NOMO-1 treated with dmso at 0.1 percent for 144 hours (cell line): ENCODE measurements around the gene IGF2R.
"Not testable (repeated sequence)": the region's sequence is repeated elsewhere in the genome, so short reads cannot be mapped to it uniquely, and the experiment has no call there.

Source experiments
- DNase-seq: peaks from one replicate; lab custom pipeline; 2025; ENCODE audit not compliant: unreplicated experiment; lab: John Stamatoyannopoulos, UW

IGF2R gene

DNA sequence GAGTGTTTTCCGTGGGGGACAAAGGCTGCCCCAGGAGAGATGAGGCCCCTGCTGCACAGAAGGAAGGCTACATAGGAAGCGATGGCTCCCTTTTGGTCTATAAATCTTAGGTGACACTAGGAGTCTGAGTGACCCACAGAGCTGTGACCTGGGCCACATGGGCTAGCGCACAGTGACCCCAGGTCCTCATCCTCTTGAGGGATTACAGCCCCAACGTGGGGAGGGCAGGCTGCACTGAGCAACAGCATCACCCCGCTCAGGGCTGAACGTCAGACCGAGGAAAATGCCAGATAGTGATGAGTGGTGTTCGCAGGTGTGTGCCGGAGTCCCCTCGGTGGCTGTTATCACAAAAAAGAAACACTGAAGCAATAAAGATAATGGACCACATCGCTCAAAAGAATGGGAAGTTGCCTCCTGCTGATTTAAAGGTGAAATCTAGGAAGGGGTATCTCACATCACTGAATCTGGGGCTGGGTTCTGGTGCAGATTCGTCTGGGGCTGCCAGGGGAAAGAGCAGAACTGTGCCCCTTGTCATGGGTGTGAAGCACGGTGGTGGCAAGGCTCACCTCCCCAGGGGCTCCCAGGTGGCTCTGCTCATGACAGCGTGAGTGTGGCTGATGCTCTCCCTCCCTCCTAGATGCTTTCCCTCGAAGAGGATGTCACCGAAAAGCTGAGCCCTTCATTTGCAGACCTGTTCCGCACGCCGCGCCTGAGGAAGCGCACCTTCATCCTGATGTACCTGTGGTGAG, 167.2 kb downstream of the IGF2R start:
- DNase-seq: no peak

- DNase-seq: no peak
Observed at GRCh38 chr6:160137130-160137988, 168.5 kb downstream of the IGF2R start.

- peak; percentile 15 for DNase-seq
Observed at GRCh38 chr6:160137989-160138835, 169.3 kb downstream of the IGF2R start.

DNA sequence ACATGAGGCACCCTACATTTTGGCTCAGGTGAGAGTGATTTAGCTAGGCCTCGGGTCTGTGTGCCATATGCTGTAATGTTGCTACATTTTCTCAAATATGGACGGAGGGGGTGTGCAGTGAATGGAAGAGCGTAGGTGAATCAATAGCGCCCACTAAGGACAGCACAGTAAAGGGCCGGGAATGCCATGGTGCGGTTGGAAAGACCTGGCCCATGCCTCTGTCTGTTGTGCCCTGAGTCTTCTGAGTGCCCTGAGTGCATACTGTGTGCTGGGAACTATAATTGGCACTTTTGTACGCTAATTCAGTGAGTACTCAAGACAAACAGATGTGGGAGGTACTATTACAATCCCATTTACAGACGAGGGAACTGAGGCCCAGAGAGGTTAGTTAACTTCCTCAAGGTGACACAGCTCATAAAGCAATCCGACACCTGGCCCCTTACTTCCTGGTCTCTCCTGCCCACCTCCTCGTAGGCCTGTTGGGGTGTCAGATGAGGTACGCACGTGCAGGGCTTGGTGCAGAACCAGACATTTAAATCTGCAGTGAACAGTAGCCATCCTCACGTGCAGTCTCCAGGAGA, 170.0 kb downstream of the IGF2R start:
- no peak for DNase-seq

- no peak for DNase-seq
Observed at GRCh38 chr6:160139420-160139851, 170.6 kb downstream of the IGF2R start.

GRCh38 chr6:160140493-160140892, 171.6 kb downstream of the IGF2R start:
- DNase-seq: not testable (repeated sequence)

DNA sequence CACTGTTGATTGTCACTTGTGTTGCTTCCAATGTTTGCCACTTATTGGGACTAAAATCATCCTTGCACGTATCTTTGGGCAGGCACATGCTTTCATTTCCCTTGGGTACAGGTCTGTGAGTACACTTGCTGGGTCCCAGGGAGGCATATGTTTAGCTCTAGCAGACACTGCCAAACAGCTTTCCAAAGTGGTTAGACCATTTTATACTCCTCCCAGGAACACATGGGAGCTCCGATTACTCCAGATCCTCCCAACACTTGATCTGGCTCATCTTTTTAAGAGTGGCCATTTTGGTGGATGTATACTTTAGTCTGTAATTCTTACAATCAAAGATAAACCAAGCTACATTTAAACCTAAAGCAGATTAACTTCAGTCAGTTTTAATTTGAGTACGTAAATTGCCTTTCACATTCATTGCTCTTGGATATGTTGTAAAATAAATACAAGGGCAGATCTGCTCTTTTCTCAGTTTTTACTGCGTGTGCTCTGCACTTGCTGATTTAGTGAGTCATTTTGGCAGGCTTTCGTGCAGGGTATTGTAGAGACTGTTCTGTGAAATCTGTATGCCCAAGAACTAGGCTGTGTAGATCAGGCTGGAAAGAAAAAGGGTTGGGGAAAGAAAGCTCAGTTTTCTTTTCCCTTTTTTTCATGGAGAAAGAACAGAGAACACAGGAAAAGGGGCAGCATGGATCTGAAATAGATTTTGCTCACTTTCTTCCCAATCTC, 172.3 kb downstream of the IGF2R start:
- DNase-seq: no peak

DNA sequence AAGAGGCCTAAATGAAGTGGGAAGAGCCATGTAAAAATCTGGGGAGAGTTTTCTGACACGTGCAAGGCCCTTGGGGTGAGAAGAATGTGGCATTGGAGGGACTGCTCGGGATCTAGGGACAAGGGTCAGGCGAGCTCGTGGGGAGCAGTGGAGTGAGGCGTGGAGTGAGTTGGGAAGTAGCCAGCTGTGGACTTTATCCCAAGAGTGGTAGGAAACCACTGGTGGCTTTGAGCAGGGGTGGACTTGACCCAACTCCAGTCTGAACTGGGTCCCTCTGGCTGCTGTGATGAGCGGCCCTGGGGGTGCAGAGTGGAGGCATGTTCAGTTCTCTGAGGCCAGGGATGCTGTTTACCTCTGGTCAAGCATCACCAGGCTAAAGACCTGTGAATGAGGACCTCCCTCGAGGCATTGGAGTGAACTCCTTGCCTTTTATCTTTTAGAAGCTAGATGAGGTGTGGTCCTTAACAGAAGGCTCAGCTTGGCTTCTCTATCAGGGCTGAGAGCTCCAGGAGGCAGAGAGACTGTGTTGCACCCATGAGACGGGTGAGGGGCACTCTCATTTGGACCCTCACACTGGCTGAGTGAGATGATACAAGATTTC, 173.3 kb downstream of the IGF2R start:
- no peak for DNase-seq

DNA sequence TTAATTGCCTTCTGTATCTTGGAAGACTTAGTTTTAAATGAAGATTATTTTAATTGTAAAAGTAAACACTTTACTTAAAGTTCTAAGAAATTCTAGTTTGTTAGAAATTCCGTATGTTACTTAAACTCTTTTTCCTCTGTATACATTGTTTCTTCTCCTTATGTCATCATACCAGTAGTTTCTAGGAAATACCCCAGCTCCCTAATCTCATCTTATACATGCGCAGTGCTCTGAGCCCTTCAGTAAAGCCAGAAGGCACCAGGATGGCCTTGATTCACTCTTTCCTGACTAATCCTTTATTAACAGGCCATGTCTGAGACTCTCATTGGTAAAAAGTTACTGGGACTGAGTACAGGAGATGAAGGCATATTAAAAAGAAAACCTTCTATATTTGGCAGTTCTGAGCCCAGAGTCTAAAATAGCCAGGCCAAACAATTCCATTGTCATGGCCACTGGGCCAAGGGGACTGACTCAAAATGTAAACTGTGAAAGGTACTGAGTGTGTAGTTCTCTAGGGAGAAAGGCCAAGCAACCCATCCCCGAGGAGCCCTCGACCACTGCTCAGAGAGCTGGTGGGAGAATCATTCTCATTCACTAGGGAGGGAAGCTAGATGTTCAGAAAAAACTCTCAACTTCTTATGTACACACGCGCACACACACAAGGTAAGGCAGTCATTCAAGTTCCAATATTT, 177.7 kb downstream of the IGF2R start:
- no peak for DNase-seq

GRCh38 chr6:160147146-160147536, 178.3 kb downstream of the IGF2R start:
- no peak for DNase-seq

DNA sequence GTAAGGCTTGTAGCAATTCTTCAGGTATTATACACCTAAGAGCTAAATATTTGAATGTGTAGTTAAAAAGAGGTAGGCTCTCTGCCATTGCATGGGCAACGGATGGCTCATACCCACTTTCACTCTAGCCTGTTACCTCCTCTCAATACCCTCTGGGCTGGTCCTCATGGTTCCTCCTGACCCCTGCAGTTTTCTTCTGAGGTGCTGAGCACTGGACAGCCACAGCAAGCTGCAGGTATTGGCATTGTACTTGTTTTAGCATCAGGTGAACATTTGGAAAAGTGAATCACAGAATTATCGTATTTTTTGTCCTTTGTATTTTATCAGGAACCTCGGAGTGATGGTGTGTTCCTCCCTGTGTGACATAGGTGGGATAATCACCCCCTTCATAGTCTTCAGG, 185.6 kb downstream of the IGF2R start:
- no peak for DNase-seq

- no peak for DNase-seq
Observed at GRCh38 chr6:160156842-160157241, 188.0 kb downstream of the IGF2R start.

GRCh38 chr6:160160450-160160849, 191.6 kb downstream of the IGF2R start:
- DNase-seq: no peak
